ENCODE measurements around the gene UQCC2.

The UQCC2 gene

GRCh38 chr6:33731751-33732282, 20.3 kb upstream of the UQCC2 start:
- no peak overlapping the region for H3K4me3 ChIP-seq (ENCODE audit: low read length)
- no peak for DNase-seq (ENCODE audit: low read depth)
- TF ChIP-seq CTCF (conservative IDR thresholded peaks at IDR 0.05; ENCODE audit: low read depth, low read length), result no peak

GRCh38 chr6:33731035-33731434, 19.5 kb upstream of the UQCC2 start:
- no peak overlapping the region for H3K4me3 ChIP-seq (ENCODE audit: low read length)
- no peak for DNase-seq (ENCODE audit: low read depth)
- TF ChIP-seq CTCF (conservative IDR thresholded peaks at IDR 0.05; ENCODE audit: low read depth, low read length), result no peak

GRCh38 chr6:33730611-33731010, 19.1 kb upstream of the UQCC2 start:
- H3K4me3 ChIP-seq (ENCODE audit: low read length), result no peak overlapping the region
- DNase-seq (ENCODE audit: low read depth), result no peak
- no peak for TF ChIP-seq CTCF (conservative IDR thresholded peaks at IDR 0.05; ENCODE audit: low read depth, low read length)

GRCh38 chr6:33729059-33729458, 17.6 kb upstream of the UQCC2 start:
- DNase-seq (ENCODE audit: low read depth), result no peak
- no peak overlapping the region for H3K4me3 ChIP-seq (ENCODE audit: low read length)
- no peak for TF ChIP-seq CTCF (conservative IDR thresholded peaks at IDR 0.05; ENCODE audit: low read depth, low read length)

GRCh38 chr6:33728438-33728837, 16.9 kb upstream of the UQCC2 start:
- no peak for TF ChIP-seq CTCF (conservative IDR thresholded peaks at IDR 0.05; ENCODE audit: low read depth, low read length)
- H3K4me3 ChIP-seq (ENCODE audit: low read length), result no peak overlapping the region

GRCh38 chr6:33727932-33728331, 16.4 kb upstream of the UQCC2 start:
- TF ChIP-seq CTCF (conservative IDR thresholded peaks at IDR 0.05; ENCODE audit: low read depth, low read length), result no peak

More at GRCh38 chr6:33728438-33728837, 16.9 kb upstream of the UQCC2 start:
- no peak for DNase-seq (ENCODE audit: low read depth)

GRCh38 chr6:33727126-33727525, 15.6 kb upstream of the UQCC2 start:
- H3K4me3 ChIP-seq (ENCODE audit: low read length), result no peak overlapping the region
- no peak for TF ChIP-seq CTCF (conservative IDR thresholded peaks at IDR 0.05; ENCODE audit: low read depth, low read length)

More at GRCh38 chr6:33727932-33728331, 16.4 kb upstream of the UQCC2 start:
- no peak for DNase-seq (ENCODE audit: low read depth)
- H3K4me3 ChIP-seq (ENCODE audit: low read length), result no peak overlapping the region

More at GRCh38 chr6:33727126-33727525, 15.6 kb upstream of the UQCC2 start:
- DNase-seq (ENCODE audit: low read depth), result no peak

Measured in retinal pigment epithelial cell (primary cell).